Immature natural killer cell (primary cell): ENCODE results near the gene GAS6. TPM values are rescaled to one million over a fixed set of nuclear protein-coding genes. Genes with fewer than 3 reads are reported as not detected.
"Not testable (repeated sequence)": the region's sequence is repeated elsewhere in the genome, so short reads cannot be mapped to it uniquely, and the experiment has no call there.

ENCODE experiments used
- DNase-seq, 3 donors: peaks; one replicate each; pipeline ENCODE4 v3.0.0; 2022; ENCODE audit warnings: mixed read lengths in 1 of 3
- H3K27ac Mint-ChIP-seq, 6 donors: one replicate each; pipeline ENCODE4 v1.8.0; 2020; ENCODE audit warnings: mixed read lengths in 6 of 6, mild to moderate bottlenecking in 5 of 6, inconsistent platforms in 4 of 6, moderate library complexity in 3 of 6
- H3K27me3 Mint-ChIP-seq, 3 donors: one replicate each; pipeline ENCODE4 v1.8.0; 2020 to 2021; ENCODE audit warnings: low read depth in 3 of 3, mild to moderate bottlenecking in 3 of 3, mixed read lengths in 3 of 3, moderate library complexity in 3 of 3, inconsistent platforms in 1 of 3
- H3K36me3 Mint-ChIP-seq, 3 donors: one replicate each; pipeline ENCODE4 v1.8.0; 2020; ENCODE audit warnings: mixed read lengths in 3 of 3, inconsistent platforms in 2 of 3, mild to moderate bottlenecking in 2 of 3
- H3K4me1 Mint-ChIP-seq, 2 donors: one replicate each; pipeline ENCODE4 v1.8.0; 2020; ENCODE audit warnings: inconsistent platforms in 2 of 2, mild to moderate bottlenecking in 2 of 2, mixed read lengths in 2 of 2, moderate library complexity in 1 of 2
- H3K4me3 Mint-ChIP-seq, 5 donors: one replicate each; pipeline ENCODE4 v1.8.0; 2020; ENCODE audit warnings: mild to moderate bottlenecking in 5 of 5, mixed read lengths in 5 of 5, inconsistent platforms in 3 of 5, moderate library complexity in 3 of 5
- H3K9me3 Mint-ChIP-seq, 6 donors: one replicate each; pipeline ENCODE4 v1.8.0; 2020; ENCODE audit warnings: mild to moderate bottlenecking in 6 of 6, mixed read lengths in 6 of 6, inconsistent platforms in 4 of 6, moderate library complexity in 3 of 6
- polyA plus RNA-seq, 3 donors: library from polyadenylated mRNA; unstranded; fragments of 300-500 nt; fragmentation: Illumina TruSeq; gene quantifications; one replicate each; pipeline ENCODE4 v1.2.3, GENCODE V29; 2021

GAS6 gene
- polyA plus RNA-seq, 3 donors from 2014 or later, result 1.0 to 1.2 TPM; not detected in 1

GRCh38 chr13:113874579-113875428 lies 10.9 kb upstream of the GAS6 start:
- H3K27me3 Mint-ChIP-seq, result peaks cover 43 to 83% (median 68%) of the 10 kb centered on the region in 3 donors
- H3K4me3 Mint-ChIP-seq, result no peak overlapping the region
- peak overlapping the region in 5 of 6 donors; percentile 53 to 99 (median 96) for H3K27ac Mint-ChIP-seq
- peaks cover 23 to 24% of the 10 kb centered on the region in 2 donors for H3K4me1 Mint-ChIP-seq
- peaks cover 14 to 18% (median 15%) of the 10 kb centered on the region in 6 donors for H3K9me3 Mint-ChIP-seq
- no peak for DNase-seq
- peaks cover 0 to 3% (median 0%) of the 10 kb centered on the region in 3 donors for H3K36me3 Mint-ChIP-seq

- Mint-ChIP-seq H3K36me3 (peaks cover 0 to 3% (median 0%) of the 10 kb centered on the region in 3 donors), H3K27me3 (peaks cover 43 to 79% (median 65%) of the 10 kb centered on the region in 3 donors), H3K9me3 (peaks cover 14 to 18% (median 15%) of the 10 kb centered on the region in 6 donors), H3K4me3 (no peak overlapping the region), H3K27ac (peak overlapping the region in 1 of 6 donors; percentile 42), H3K4me1 (peaks cover 22 to 24% of the 10 kb centered on the region in 2 donors)
- DNase-seq, result no peak
These were observed 10.3 kb upstream of the GAS6 start for GRCh38 chr13:113874177-113874576.

GRCh38 chr13:113869263-113869662 lies 5.4 kb upstream of the GAS6 start:
- H3K27me3 Mint-ChIP-seq, result peaks cover 27 to 44% (median 39%) of the 10 kb centered on the region in 3 donors
- no peak for DNase-seq
- H3K27ac Mint-ChIP-seq, result no peak overlapping the region
- peaks cover 0 to 3% (median 0%) of the 10 kb centered on the region in 3 donors for H3K36me3 Mint-ChIP-seq
- H3K9me3 Mint-ChIP-seq, result peaks cover 0 to 7% (median 0%) of the 10 kb centered on the region in 6 donors
- no peak overlapping the region for H3K4me3 Mint-ChIP-seq
- peaks cover 2 to 4% of the 10 kb centered on the region in 2 donors for H3K4me1 Mint-ChIP-seq

GRCh38 chr13:113867913-113868312 lies 4.0 kb upstream of the GAS6 start:
- H3K4me3 Mint-ChIP-seq, H3K9me3 Mint-ChIP-seq: not testable (repeated sequence)
- H3K27me3 Mint-ChIP-seq, result peaks cover 26 to 38% (median 28%) of the 10 kb centered on the region in 3 donors

GRCh38 chr13:113865427-113865826 lies 1.6 kb upstream of the GAS6 start:
- peak overlapping the region in 4 of 5 donors; percentile 37 to 63 (median 54) for H3K4me3 Mint-ChIP-seq
- H3K36me3 Mint-ChIP-seq, result peaks cover 0 to 3% (median 0%) of the 10 kb centered on the region in 3 donors
- H3K27ac Mint-ChIP-seq, result no peak overlapping the region
- DNase-seq, result no peak
- H3K9me3 Mint-ChIP-seq, result peaks cover 0 to 7% (median 0%) of the 10 kb centered on the region in 6 donors
- peaks cover 23 to 45% (median 29%) of the 10 kb centered on the region in 3 donors for H3K27me3 Mint-ChIP-seq
- peaks cover 8 to 13% of the 10 kb centered on the region in 2 donors for H3K4me1 Mint-ChIP-seq

More at GRCh38 chr13:113867913-113868312, 4.0 kb upstream of the GAS6 start:
- DNase-seq, H3K4me1 Mint-ChIP-seq, H3K27ac Mint-ChIP-seq, H3K36me3 Mint-ChIP-seq: not testable (repeated sequence)

GRCh38 chr13:113864273-113864890 lies 506 bp upstream of the GAS6 start:
- no peak for DNase-seq
- H3K4me1 Mint-ChIP-seq, result peaks cover 8 to 13% of the 10 kb centered on the region in 2 donors
- peaks cover 25 to 47% (median 31%) of the 10 kb centered on the region in 3 donors for H3K27me3 Mint-ChIP-seq
- H3K36me3 Mint-ChIP-seq, result peaks cover 0 to 3% (median 0%) of the 10 kb centered on the region in 3 donors
- peak overlapping the region; percentile 61 to 77 (median 71) for H3K4me3 Mint-ChIP-seq
- peaks cover 0 to 9% (median 0%) of the 10 kb centered on the region in 6 donors for H3K9me3 Mint-ChIP-seq
- no peak overlapping the region for H3K27ac Mint-ChIP-seq

GRCh38 chr13:113862931-113863523 lies 849 bp downstream of the GAS6 start:
- peaks cover 8 to 13% of the 10 kb centered on the region in 2 donors for H3K4me1 Mint-ChIP-seq
- peaks cover 25 to 48% (median 26%) of the 10 kb centered on the region in 3 donors for H3K27me3 Mint-ChIP-seq
- no peak for DNase-seq
- H3K9me3 Mint-ChIP-seq, result peaks cover 0 to 8% (median 0%) of the 10 kb centered on the region in 6 donors
- H3K4me3 Mint-ChIP-seq, result peak overlapping the region in 3 of 5 donors; percentile 44 to 63 (median 56)
- peaks cover 0 to 2% (median 0%) of the 10 kb centered on the region in 3 donors for H3K36me3 Mint-ChIP-seq
- H3K27ac Mint-ChIP-seq, result no peak overlapping the region

GRCh38 chr13:113862191-113862930 lies 1.5 kb downstream of the GAS6 start:
- Mint-ChIP-seq H3K4me3 (peak overlapping the region; percentile 50 to 75 (median 72)), H3K4me1 (peaks cover 8 to 13% of the 10 kb centered on the region in 2 donors), H3K36me3 (no peaks in the 10 kb centered on the region), H3K9me3 (peaks cover 0 to 5% (median 0%) of the 10 kb centered on the region in 6 donors), H3K27ac (no peak overlapping the region), H3K27me3 (peaks cover 21 to 42% (median 25%) of the 10 kb centered on the region in 3 donors)
- DNase-seq, result no peak

- peaks cover 20 to 42% (median 24%) of the 10 kb centered on the region in 3 donors for H3K27me3 Mint-ChIP-seq
- H3K4me1 Mint-ChIP-seq, result peaks cover 8 to 13% of the 10 kb centered on the region in 2 donors
These were observed 2.3 kb downstream of the GAS6 start for GRCh38 chr13:113861433-113862030.

GRCh38 chr13:113860665-113861432 lies 3.0 kb downstream of the GAS6 start:
- H3K27me3 Mint-ChIP-seq, result peaks cover 18 to 39% (median 19%) of the 10 kb centered on the region in 3 donors
- H3K36me3 Mint-ChIP-seq, result no peaks in the 10 kb centered on the region
- DNase-seq, result no peak
- H3K27ac Mint-ChIP-seq, result no peak overlapping the region
- H3K9me3 Mint-ChIP-seq, result peaks cover 0 to 5% (median 0%) of the 10 kb centered on the region in 6 donors
- peak overlapping the region in 1 of 5 donors; percentile 12 for H3K4me3 Mint-ChIP-seq
- H3K4me1 Mint-ChIP-seq, result peaks cover 8 to 13% of the 10 kb centered on the region in 2 donors

More at GRCh38 chr13:113861433-113862030, 2.3 kb downstream of the GAS6 start:
- H3K27ac Mint-ChIP-seq, result no peak overlapping the region
- no peak for DNase-seq
- H3K36me3 Mint-ChIP-seq, result no peaks in the 10 kb centered on the region
- peaks cover 0 to 5% (median 0%) of the 10 kb centered on the region in 6 donors for H3K9me3 Mint-ChIP-seq
- H3K4me3 Mint-ChIP-seq, result peak overlapping the region in 2 of 5 donors; percentile 13

- no peak for DNase-seq
These were observed 3.7 kb downstream of the GAS6 start for GRCh38 chr13:113860051-113860664.

More at GRCh38 chr13:113860051-113860664, 3.7 kb downstream of the GAS6 start:
- Mint-ChIP-seq H3K36me3 (no peaks in the 10 kb centered on the region), H3K4me1 (peaks cover 8 to 13% of the 10 kb centered on the region in 2 donors), H3K4me3 (peak overlapping the region in 1 of 5 donors; percentile 12), H3K9me3 (peaks cover 0 to 5% (median 0%) of the 10 kb centered on the region in 6 donors), H3K27ac (no peak overlapping the region), H3K27me3 (peaks cover 16 to 33% (median 19%) of the 10 kb centered on the region in 3 donors)
